ENCODE measurements around the gene COL1A1.
A peak's percentile ranks its signal among the peaks of the same experiment; 100 is the strongest.

Gene COL1A1

DNA sequence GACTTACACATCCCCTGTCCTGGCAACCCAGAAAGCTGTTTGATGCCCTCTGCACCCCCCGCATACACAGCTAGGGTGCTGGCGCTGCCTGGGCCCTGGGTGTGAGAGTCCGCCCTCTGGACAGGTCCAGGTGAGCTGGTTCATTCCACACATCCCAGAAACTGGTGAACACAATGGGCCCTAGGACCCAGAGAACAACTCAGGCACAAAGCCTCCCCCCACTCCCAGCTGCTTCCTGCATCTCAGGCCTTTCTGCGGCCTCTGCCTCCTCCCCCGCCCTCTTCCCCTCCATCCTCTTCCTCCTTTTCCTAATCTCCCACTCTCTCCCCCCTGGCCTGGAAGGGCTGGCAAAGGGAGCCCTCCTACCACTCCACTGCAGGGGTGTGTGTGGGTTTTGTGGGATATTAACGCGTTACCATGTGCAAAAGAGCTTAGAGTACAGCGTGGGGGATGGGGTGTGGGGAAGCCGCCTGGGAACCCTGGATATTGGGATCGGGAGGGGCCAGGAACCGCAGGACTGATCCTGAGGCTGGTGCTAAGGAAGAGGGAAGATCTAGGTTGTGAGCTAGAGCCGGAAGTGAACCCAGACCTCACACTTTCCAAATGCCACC is 49.4 kb downstream of the COL1A1 start:
- DNase-seq = no peak

DNA sequence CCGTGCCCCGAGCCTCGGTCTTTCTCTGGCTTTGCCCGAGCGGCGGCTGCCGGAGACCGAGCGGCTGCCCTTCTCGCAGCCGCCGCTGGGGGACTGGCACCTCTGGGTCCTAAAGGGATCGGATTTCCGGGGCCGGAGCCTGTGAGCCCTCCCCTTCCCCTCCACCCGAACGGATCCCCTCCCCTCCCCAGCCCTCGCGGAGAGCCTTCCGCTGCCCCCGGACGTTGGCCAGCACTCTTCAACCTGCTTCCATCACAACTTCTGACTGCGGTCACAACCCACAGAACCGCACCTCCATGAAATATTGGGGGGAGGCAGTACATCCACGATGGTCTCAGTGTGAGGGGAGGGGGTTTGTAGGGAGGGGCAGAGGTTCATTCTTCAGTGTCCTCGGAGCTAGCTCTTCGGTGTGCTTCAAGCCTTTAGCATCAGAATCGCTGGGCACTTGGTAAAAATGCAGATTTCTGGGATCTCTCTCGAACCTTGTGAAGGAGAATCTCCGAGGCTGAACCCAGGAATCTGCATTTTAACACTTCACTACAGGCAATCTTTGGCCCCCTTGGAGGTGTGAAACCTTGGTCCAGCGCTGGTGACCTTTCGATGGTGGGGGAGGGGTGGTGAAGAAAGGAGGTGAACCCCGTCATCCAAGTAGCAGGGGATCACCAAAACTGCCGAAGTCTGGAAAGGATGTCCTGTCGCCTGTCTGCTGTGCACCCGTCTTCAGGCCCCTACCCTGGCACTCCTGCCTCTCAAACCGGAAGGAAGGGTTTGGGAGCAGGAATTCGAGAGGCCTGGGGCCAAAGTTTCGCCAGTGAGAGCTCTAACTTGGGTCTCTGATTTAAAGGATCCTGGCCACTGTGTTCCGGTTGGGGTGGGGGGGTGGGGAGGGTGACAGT is 50.1 kb downstream of the COL1A1 start:
- peak; percentile 82 to 83 for DNase-seq

DNA sequence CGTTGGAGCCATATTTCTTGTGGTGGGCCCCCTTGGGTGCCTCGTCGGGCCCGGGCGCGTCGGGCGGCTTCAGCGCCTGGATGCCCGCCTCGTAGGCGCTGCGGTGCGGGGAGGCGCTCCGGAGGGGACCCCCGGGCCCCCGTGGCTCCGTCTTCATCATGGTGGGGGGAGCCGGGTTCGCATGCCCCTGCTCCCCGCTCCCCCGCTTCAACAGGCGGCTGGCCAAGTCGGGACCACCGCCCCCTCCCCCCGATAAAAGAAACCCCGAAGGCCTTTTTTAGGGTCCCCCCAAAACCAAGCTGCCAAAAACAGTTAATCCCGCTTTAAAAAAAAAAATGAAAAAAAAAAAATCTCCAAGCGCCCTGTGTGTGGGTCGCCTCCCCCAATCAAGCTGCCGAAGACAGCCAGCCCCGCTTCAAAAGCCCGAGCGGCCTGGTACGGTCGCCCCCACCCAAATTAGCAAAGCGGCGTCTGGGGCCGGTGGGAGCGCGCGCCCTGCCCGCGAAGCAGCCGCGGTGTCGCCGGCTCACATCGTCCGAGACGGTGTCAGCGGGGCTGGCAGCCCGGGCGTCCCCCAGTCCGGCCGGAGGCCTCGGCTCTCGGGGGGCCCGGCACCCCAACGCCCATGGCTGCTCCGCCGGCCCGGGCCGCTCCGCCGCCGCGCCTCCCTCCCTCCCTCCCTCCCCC is 50.9 kb downstream of the COL1A1 start, which contains the start of gene PPP1R9B:
Gene PPP1R9B (minus strand): TSS at position 324 of the 687 bp plus-strand sequence. CDS start 164 bp downstream, at position 160.
- no peak for DNase-seq

- no peak for DNase-seq
These were observed 51.7 kb downstream of the COL1A1 start for GRCh38 chr17:50149417-50150353.

DNA sequence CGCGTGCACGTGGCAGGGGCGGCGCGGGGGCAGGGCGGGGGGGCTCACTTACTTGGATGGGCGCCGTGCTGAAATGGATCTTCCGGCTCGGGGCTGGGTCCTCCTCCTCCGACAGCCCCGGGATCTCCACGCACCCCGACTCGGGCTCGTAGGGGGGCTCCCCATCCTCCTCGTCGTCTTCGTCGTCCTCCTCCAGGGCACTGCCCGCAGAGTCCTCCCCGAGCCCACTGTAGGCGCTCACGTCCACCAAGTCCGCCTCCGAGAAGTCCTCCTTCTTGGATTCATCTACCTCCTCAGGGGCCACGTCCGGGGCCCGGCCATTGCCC is 52.4 kb downstream of the COL1A1 start:
- DNase-seq = no peak

GRCh38 chr17:50148226-50149090 is 53.0 kb downstream of the COL1A1 start:
- DNase-seq = peak in 1 of 2 donors; percentile 56

DNA sequence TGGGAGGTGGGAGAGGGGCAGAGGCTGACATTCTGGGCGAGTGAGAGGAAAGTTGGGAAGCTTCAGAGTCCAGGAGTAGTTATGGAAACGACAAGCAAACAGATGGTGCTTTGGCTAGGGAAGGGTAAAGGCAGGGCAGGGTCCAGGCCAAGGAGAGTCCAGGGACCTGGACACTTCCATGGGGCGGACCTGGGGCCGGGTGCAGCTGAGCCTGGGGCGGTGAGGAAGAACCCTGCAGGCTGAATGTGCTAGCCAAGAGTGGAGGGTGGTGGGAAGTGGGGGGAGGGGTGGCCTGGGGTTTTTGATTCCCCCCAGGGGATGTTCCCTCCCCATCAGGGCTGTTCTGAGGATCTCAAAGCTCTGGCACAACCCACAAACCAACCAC is 53.6 kb downstream of the COL1A1 start:
- DNase-seq = no peak

GRCh38 chr17:50146927-50147665 is 54.3 kb downstream of the COL1A1 start:
- no peak for DNase-seq

GRCh38 chr17:50146230-50146926 is 55.1 kb downstream of the COL1A1 start:
- no peak for DNase-seq

- no peak for DNase-seq
These were observed 55.8 kb downstream of the COL1A1 start for GRCh38 chr17:50145532-50146229.

DNA sequence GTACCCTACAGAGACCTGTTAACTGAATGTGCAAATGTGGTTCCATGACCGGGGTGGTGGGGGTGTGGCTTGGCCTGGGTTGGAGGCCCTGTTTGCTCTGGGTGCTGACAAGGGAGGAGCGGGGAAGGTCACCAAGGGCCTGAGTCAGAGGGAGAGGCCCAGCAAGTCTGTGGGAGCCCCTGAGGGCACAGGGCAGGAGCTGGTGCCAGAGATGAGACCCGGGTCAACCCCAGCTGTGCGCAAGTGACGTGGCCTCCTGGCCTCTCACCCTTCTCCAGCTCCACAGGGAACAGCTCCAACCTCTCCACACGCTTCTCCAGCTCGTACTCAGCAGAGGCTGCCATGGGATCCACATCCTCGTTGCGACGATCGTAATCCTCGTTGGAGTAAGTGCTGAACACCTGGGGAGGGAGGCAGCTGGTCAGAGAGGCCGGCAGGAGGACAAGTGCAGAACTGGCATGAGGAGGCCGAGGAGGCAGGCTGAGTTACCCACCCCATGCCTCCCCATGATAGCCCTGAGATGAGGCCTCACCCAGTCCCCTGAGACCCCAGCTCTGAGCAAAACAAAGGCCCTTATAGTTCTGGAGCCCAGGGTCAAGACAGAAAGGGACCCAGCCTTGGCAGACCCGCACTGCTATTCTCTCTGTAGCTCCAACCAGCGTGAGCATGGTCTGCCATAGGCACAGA is 56.4 kb downstream of the COL1A1 start:
- DNase-seq = no peak

- DNase-seq = no peak
These were observed 57.1 kb downstream of the COL1A1 start for GRCh38 chr17:50144355-50144754.

- no peak for DNase-seq
These were observed 57.8 kb downstream of the COL1A1 start for GRCh38 chr17:50143461-50144176.

DNA sequence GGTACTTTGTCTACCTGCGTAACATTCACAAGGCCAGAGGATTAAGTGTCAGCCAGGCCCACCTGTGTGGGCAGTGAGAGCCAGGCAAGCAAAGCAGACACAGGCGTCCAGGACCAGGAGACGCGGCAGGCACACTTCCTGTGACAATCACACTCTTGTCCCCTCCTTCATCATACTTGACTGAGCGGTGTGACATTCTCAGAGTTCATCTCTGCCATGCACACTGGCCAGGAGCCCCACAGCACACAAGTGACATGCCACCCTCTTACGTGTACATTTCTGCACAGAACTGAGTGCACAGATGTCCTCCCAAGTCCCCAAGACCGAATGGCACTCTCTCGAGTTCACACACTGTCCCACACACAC is 59.7 kb downstream of the COL1A1 start:
- no peak for DNase-seq

DNA sequence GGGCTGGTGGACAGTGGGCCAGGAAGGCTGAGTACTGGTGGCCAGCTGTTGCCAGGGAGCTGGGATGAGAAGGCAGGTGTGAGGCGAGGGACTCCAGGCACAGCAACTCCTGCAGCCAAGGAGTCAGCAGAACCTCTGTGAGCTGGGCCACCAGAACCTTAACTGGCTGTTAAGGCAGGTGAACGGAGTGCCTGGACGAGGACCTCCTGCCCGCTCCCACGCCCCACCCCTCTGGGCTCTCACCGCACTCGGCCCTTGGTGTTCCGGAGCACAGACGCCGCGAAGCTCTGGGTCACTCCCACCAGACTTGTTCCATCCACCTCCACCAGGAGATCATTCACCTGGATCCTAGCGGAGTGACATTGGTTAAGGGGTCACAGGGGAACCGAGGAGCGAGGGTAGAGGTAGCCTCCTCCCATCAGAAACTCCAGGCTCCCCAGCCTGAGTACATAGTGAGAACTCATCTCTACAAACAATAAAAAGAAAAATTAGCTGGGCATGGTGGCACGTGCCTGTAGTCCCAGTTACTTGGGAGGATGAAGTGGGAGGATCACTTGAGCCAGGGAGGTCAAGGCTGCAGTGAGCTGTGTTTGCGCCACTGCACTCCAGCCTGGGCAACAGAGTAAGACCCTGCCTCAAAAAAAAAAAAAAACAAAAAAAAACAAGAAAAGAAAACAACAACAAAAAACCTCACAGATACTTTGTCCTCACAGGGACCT is 60.2 kb downstream of the COL1A1 start:
- DNase-seq = no peak

GRCh38 chr17:50139950-50140885 is 61.2 kb downstream of the COL1A1 start:
- DNase-seq = peak; percentile 76 to 80
